Liver (tissue), 9 donors: Measurements from ENCODE around the gene C16orf89. TPM values are rescaled to one million over a fixed set of nuclear protein-coding genes. Genes with fewer than 3 reads are reported as not detected.

ENCODE experiments used
- DNase-seq: peaks from one replicate; pipeline ENCODE4 v3.0.0-alpha.2; 2017; ENCODE audit warnings: low spot score
- H3K27ac ChIP-seq, 2 donors: one replicate each; pipeline ENCODE4 v1.7.0; 2013; ENCODE audit warnings: inconsistent platforms in 2 of 2, low read length in 2 of 2, control low read depth in 1 of 2, low read depth in 1 of 2, mild to moderate bottlenecking in 1 of 2
- H3K27me3 ChIP-seq, 4 donors: one replicate each; pipeline versions ENCODE4 v1.6.1 to v1.7.0; 2013; ENCODE audit warnings: low read length in 3 of 4, inconsistent platforms in 1 of 4, mild to moderate bottlenecking in 1 of 4, moderate library complexity in 1 of 4; ENCODE audit not compliant: control insufficient read depth in 4 of 4, insufficient read depth in 4 of 4
- H3K36me3 ChIP-seq, 4 donors: one replicate each; pipeline versions ENCODE4 v1.6.1 to v1.7.0; 2013; ENCODE audit warnings: low read length in 3 of 4, mild to moderate bottlenecking in 3 of 4, low read depth in 1 of 4, moderate library complexity in 1 of 4; ENCODE audit not compliant: control insufficient read depth in 4 of 4, insufficient read depth in 3 of 4
- H3K4me1 ChIP-seq, 4 donors: one replicate each; pipeline versions ENCODE4 v1.6.1 to v1.7.0; 2013; ENCODE audit warnings: low read length in 3 of 4, mild to moderate bottlenecking in 3 of 4, moderate library complexity in 1 of 4; ENCODE audit not compliant: control insufficient read depth in 4 of 4, insufficient read depth in 4 of 4
- H3K4me3 ChIP-seq, 3 donors: one replicate each; pipeline versions ENCODE4 v1.6.1 to v1.7.0; 2013; ENCODE audit warnings: low read length in 3 of 3, control low read depth in 1 of 3, low read depth in 1 of 3, mild to moderate bottlenecking in 1 of 3
- H3K9ac ChIP-seq, 2 donors: one replicate each; pipeline ENCODE4 v1.7.0; 2013; ENCODE audit warnings: low read length in 2 of 2, mild to moderate bottlenecking in 2 of 2, moderate library complexity in 2 of 2, control low read depth in 1 of 2, low read depth in 1 of 2
- H3K9me3 ChIP-seq, 4 donors: one replicate each; pipeline versions ENCODE4 v1.6.1 to v1.7.0; 2013; ENCODE audit warnings: low read length in 3 of 4; ENCODE audit not compliant: control insufficient read depth in 4 of 4
- EGR1 ChIP-seq, 2 donors: IDR thresholded peaks; 2 replicates each; pipeline ENCODE4 v1.6.1; 2016 to 2018; ENCODE audit warnings: antibody characterized with exemption in 2 of 2, low read depth in 2 of 2
- FOXA1 ChIP-seq: IDR thresholded peaks from 2 replicates; pipeline ENCODE4 v1.6.1; 2016; ENCODE audit warnings: antibody characterized with exemption
- FOXA2 ChIP-seq: IDR thresholded peaks from 2 replicates; pipeline ENCODE4 v1.6.1; 2016; ENCODE audit warnings: antibody characterized with exemption
- GABPA ChIP-seq, 2 donors: IDR thresholded peaks in 1 of 2; conservative IDR thresholded peaks in 1 of 2; 2 replicates each; pipeline ENCODE4 v1.6.1; 2016; ENCODE audit warnings: antibody characterized with exemption in 2 of 2, mild to moderate bottlenecking in 1 of 2, moderate library complexity in 1 of 2
- HNF4A ChIP-seq, 2 donors: conservative IDR thresholded peaks; 2 replicates each; pipeline ENCODE4 v1.6.1; 2016; ENCODE audit warnings: antibody characterized with exemption in 2 of 2, mild to moderate bottlenecking in 2 of 2
- HNF4G ChIP-seq: IDR thresholded peaks from 2 replicates; pipeline ENCODE4 v1.6.1; 2016; ENCODE audit warnings: antibody characterized with exemption
- JUND ChIP-seq, 2 donors: IDR thresholded peaks; 2 replicates each; pipeline ENCODE4 v1.6.1; 2016; ENCODE audit warnings: antibody characterized with exemption in 2 of 2
- NR2F2 ChIP-seq: IDR thresholded peaks from 2 replicates; pipeline ENCODE4 v1.6.1; 2016; ENCODE audit warnings: antibody characterized with exemption
- RAD21 ChIP-seq, 2 donors: IDR thresholded peaks; 2 replicates each; pipeline ENCODE4 v1.6.1; 2016; ENCODE audit warnings: antibody characterized with exemption in 2 of 2, mild to moderate bottlenecking in 2 of 2
- RXRA ChIP-seq, 2 donors: IDR thresholded peaks; 2 replicates each; pipeline ENCODE4 v1.6.1; 2017 to 2018; ENCODE audit warnings: antibody characterized with exemption in 2 of 2, mild to moderate bottlenecking in 1 of 2
- SP1 ChIP-seq: IDR thresholded peaks from 2 replicates; pipeline ENCODE4 v1.6.1; 2018; ENCODE audit warnings: antibody characterized with exemption, mild to moderate bottlenecking
- TAF1 ChIP-seq: conservative IDR thresholded peaks from 2 replicates; pipeline ENCODE4 v1.6.1; 2016; ENCODE audit warnings: antibody characterized with exemption, mild to moderate bottlenecking
- YY1 ChIP-seq: IDR thresholded peaks from 2 replicates; pipeline ENCODE4 v1.6.1; 2016; ENCODE audit warnings: antibody characterized with exemption, mild to moderate bottlenecking
- WGBS: extraction: QIAGEN DNeasy Blood & Tissue Kit; methylation state at CpG from one replicate; pipeline ENCODE4 v1.1.7; 2013; 5-methylcytosine and 5-hydroxymethylcytosine counted together
- polyA plus RNA-seq, 2 donors: library from polyadenylated mRNA; stranded (reverse) in 1 of 2; unstranded in 1 of 2; fragments of 200-250 nt in 1 of 2; fragments of >200 nt in 1 of 2; fragmentation: Nextera tagmentation in 1 of 2; extraction: Ambion mirVana in 1 of 2; gene quantifications; one replicate each; pipeline versions ENCODE4 v1.2.1 to v1.2.3, GENCODE V29; 2013 to 2015
- total RNA-seq, 2 donors: library from RNA; depleted of rRNA; stranded (reverse); fragments of >200 nt; gene quantifications; one replicate each; pipeline ENCODE4 v1.2.3, GENCODE V29; 2014
- TF ChIP-seq, protein P1 (sequence below): IDR thresholded peaks from 2 replicates; pipeline ENCODE4 v1.6.1; 2016; ENCODE audit warnings: antibody characterized with exemption
- TF ChIP-seq, protein P2 (sequence below): fragments of 150-350 bp; IDR thresholded peaks from 2 replicates; pipeline ENCODE4 v1.5.1; 2017; ENCODE audit warnings: improper control_type of control experiment, low read depth, low read length; ENCODE audit not compliant: missing input control
- TF ChIP-seq, protein P3 (sequence below): IDR thresholded peaks from 2 replicates; pipeline ENCODE4 v1.6.1; 2016; ENCODE audit warnings: antibody characterized with exemption, mild to moderate bottlenecking
- TF ChIP-seq, protein P4 (sequence below): IDR thresholded peaks from 2 replicates; pipeline ENCODE4 v1.6.1; 2016; ENCODE audit warnings: antibody characterized with exemption
- donor health status: healthy.
- donor health status: healthy.
- donor health status: healthy.
- donor health status: healthy.
- donor health status: healthy.

Gene C16orf89
- total and polyA plus RNA-seq, 4 donors, result 0.25 to 0.61 TPM; not detected in 2

DNA sequence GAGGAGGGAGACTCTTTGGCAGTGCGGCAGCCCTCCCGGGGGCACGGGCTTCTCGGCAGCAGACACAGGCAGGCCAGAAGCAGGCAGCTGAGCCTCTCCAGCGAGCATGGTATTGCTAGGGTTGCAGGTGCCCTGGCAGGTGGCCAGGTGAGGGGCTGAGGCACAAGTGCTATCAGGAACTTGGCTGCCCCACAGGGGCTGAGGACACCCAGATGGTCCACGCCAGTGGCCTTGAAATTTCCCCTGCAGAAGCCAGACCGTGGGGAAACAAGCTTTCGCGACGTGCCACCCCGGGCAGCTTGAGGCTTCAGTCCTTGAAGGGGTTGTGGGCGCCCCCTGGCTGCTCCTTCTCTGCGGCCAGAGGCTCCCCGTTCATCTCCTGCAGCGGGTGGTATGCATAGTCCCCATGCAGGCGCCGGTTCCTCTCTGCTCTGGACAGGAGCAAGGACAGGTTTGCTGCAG lies 40.6 kb downstream of the C16orf89 start:
- peaks cover 0 to 4% (median 3%) of the 10 kb centered on the region in 4 donors for H3K4me1 ChIP-seq
- DNase-seq, result no peak
- TF ChIP-seq EGR1 (IDR thresholded peaks at IDR 0.05; ENCODE audit: low read depth in 2 of 2), result no peak
- TF ChIP-seq, protein P1, sequence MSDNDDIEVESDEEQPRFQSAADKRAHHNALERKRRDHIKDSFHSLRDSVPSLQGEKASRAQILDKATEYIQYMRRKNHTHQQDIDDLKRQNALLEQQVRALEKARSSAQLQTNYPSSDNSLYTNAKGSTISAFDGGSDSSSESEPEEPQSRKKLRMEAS, result no peak
- no peak for TF ChIP-seq HNF4G
- no peaks in the 10 kb centered on the region for H3K27me3 ChIP-seq
- no peak overlapping the region for H3K4me3 ChIP-seq
- WGBS, result 72% methylated on average over 17 of the region's 17 CpGs
- no peaks in the 10 kb centered on the region for H3K9me3 ChIP-seq
- no peak overlapping the region for H3K9ac ChIP-seq
- H3K27ac ChIP-seq, result no peak overlapping the region
- H3K36me3 ChIP-seq, result peaks cover 0 to 7% (median 3%) of the 10 kb centered on the region in 4 donors

DNA sequence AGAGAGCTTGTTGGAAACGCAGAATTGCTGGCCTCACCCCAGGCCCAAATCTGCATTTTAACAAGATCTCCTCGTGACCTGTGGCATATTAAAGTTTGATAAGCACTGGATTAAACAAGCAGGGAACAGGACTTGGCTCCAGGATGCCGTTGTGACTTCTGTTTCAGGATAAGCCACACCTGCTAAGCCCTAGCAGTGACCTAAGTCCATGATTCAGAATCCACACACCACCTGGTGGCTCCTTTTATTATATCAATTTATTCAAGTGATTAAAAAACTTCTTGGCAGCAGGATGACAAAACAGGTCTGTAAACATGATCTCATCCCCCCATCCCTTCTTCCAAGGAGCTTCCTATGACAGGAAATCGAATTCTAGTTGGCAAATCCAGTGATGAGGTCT lies 41.1 kb downstream of the C16orf89 start:
- Histone ChIP-seq H3K4me1 (peaks cover 0 to 4% (median 3%) of the 10 kb centered on the region in 4 donors), H3K27me3 (no peaks in the 10 kb centered on the region), H3K4me3 (no peak overlapping the region), H3K9me3 (no peaks in the 10 kb centered on the region), H3K27ac (no peak overlapping the region), H3K36me3 (peaks cover 0 to 7% (median 2%) of the 10 kb centered on the region in 4 donors), H3K9ac (no peak overlapping the region)
- TF ChIP-seq HNF4G (no peak), RAD21 (IDR thresholded peaks at IDR 0.05) (peak; percentile 67 to 72), SP1 (no peak), YY1 (no peak), HNF4A (conservative IDR thresholded peaks at IDR 0.05) (peak in 1 of 2 donors; percentile 32), FOXA2 (no peak)
- TF ChIP-seq, protein P2, sequence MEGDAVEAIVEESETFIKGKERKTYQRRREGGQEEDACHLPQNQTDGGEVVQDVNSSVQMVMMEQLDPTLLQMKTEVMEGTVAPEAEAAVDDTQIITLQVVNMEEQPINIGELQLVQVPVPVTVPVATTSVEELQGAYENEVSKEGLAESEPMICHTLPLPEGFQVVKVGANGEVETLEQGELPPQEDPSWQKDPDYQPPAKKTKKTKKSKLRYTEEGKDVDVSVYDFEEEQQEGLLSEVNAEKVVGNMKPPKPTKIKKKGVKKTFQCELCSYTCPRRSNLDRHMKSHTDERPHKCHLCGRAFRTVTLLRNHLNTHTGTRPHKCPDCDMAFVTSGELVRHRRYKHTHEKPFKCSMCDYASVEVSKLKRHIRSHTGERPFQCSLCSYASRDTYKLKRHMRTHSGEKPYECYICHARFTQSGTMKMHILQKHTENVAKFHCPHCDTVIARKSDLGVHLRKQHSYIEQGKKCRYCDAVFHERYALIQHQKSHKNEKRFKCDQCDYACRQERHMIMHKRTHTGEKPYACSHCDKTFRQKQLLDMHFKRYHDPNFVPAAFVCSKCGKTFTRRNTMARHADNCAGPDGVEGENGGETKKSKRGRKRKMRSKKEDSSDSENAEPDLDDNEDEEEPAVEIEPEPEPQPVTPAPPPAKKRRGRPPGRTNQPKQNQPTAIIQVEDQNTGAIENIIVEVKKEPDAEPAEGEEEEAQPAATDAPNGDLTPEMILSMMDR, result peak; percentile 24
- no peak for DNase-seq
- 40% methylated on average over 4 of the region's 4 CpGs for WGBS

DNA sequence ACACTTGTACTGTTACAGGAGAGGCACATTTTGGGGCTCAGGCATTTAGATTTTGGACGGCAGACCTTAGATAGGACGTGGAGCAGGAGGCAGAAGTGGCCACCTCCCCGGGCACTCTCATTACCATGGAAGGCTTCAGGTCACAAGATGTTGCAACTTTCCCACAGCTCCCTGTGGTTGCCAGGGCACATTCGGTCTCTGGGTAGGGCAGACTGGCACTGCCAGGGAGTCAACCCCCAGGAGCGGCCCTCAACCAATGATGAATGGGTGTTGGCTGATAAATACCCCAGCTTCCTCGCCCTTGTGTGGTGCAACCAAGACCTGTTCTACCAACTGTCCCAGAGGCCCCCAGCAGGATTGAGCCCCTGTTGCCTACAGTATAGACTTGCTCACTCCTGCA lies 43.2 kb downstream of the C16orf89 start:
- H3K36me3 ChIP-seq, result peaks cover 0 to 7% (median 0%) of the 10 kb centered on the region in 4 donors
- 86% methylated on average over 6 of the region's 6 CpGs for WGBS
- TF ChIP-seq GABPA (IDR thresholded peaks at IDR 0.05 in 1 of 2, conservative IDR thresholded peaks at IDR 0.05 in 1 of 2), result no peak
- TF ChIP-seq, protein P3, sequence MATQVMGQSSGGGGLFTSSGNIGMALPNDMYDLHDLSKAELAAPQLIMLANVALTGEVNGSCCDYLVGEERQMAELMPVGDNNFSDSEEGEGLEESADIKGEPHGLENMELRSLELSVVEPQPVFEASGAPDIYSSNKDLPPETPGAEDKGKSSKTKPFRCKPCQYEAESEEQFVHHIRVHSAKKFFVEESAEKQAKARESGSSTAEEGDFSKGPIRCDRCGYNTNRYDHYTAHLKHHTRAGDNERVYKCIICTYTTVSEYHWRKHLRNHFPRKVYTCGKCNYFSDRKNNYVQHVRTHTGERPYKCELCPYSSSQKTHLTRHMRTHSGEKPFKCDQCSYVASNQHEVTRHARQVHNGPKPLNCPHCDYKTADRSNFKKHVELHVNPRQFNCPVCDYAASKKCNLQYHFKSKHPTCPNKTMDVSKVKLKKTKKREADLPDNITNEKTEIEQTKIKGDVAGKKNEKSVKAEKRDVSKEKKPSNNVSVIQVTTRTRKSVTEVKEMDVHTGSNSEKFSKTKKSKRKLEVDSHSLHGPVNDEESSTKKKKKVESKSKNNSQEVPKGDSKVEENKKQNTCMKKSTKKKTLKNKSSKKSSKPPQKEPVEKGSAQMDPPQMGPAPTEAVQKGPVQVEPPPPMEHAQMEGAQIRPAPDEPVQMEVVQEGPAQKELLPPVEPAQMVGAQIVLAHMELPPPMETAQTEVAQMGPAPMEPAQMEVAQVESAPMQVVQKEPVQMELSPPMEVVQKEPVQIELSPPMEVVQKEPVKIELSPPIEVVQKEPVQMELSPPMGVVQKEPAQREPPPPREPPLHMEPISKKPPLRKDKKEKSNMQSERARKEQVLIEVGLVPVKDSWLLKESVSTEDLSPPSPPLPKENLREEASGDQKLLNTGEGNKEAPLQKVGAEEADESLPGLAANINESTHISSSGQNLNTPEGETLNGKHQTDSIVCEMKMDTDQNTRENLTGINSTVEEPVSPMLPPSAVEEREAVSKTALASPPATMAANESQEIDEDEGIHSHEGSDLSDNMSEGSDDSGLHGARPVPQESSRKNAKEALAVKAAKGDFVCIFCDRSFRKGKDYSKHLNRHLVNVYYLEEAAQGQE, result no peak
- TF ChIP-seq FOXA1, result no peak
- no peak for TF ChIP-seq EGR1 (IDR thresholded peaks at IDR 0.05; ENCODE audit: low read depth in 2 of 2)
- no peak for TF ChIP-seq RXRA (IDR thresholded peaks at IDR 0.05)
- TF ChIP-seq, protein P1, result no peak
- no peak for TF ChIP-seq JUND (IDR thresholded peaks at IDR 0.05)
- no peak for TF ChIP-seq RAD21 (IDR thresholded peaks at IDR 0.05)
- no peak for TF ChIP-seq HNF4A (conservative IDR thresholded peaks at IDR 0.05)
- no peak for TF ChIP-seq TAF1
- no peak for TF ChIP-seq HNF4G
- TF ChIP-seq NR2F2, result no peak
- TF ChIP-seq, protein P4, sequence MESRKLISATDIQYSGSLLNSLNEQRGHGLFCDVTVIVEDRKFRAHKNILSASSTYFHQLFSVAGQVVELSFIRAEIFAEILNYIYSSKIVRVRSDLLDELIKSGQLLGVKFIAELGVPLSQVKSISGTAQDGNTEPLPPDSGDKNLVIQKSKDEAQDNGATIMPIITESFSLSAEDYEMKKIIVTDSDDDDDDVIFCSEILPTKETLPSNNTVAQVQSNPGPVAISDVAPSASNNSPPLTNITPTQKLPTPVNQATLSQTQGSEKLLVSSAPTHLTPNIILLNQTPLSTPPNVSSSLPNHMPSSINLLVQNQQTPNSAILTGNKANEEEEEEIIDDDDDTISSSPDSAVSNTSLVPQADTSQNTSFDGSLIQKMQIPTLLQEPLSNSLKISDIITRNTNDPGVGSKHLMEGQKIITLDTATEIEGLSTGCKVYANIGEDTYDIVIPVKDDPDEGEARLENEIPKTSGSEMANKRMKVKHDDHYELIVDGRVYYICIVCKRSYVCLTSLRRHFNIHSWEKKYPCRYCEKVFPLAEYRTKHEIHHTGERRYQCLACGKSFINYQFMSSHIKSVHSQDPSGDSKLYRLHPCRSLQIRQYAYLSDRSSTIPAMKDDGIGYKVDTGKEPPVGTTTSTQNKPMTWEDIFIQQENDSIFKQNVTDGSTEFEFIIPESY, result no peak
- TF ChIP-seq SP1, result no peak
- TF ChIP-seq YY1, result no peak
- no peak overlapping the region for H3K27ac ChIP-seq
- no peaks in the 10 kb centered on the region for H3K9me3 ChIP-seq
- no peak for DNase-seq
- H3K27me3 ChIP-seq, result no peaks in the 10 kb centered on the region
- H3K4me3 ChIP-seq, result no peak overlapping the region
- H3K4me1 ChIP-seq, result peaks cover 0 to 4% (median 3%) of the 10 kb centered on the region in 4 donors
- H3K9ac ChIP-seq, result no peak overlapping the region
